Measurements from ENCODE around the gene RAB3IL1. TPM values are rescaled to one million over a fixed set of nuclear protein-coding genes. Genes with fewer than 3 reads are reported as not detected.

The RAB3IL1 gene
- total RNA-seq, 1 donor from 2014 or later = 10.8 TPM

GRCh38 chr11:61924064-61924455, 6.7 kb upstream of the RAB3IL1 start:
- intact Hi-C loops (cut with DNase I) = no loop called here
- DNase-seq (no peak), ATAC-seq (ENCODE audit: poor library complexity) (peak; percentile 23)

- intact Hi-C loops (cut with DNase I) = no loop called here
- ATAC-seq (ENCODE audit: poor library complexity) (peak; percentile 79), DNase-seq (peak; percentile 83)
These were observed 6.0 kb upstream of the RAB3IL1 start for GRCh38 chr11:61923166-61924063.

DNA sequence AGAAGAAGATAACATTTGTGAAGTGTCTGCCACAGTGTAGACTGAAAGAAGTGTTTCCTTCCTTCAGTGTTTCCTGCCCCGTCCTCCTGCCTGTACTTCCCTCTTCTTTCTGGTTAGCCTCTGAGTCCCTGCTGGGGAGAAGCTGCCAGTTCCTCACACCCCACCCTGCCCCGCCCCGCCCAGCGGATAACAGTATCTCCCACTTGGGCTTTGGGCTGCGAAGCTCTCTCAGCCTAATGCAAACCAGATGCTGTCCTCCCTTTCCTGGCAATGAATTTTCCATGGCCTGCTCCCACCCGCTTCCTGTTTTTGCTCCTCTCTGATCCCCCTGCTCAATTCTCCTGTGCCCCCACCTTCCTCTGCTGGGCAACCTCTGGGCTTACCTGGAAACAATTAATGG, 5.2 kb upstream of the RAB3IL1 start:
- ATAC-seq (ENCODE audit: poor library complexity) (peak; percentile 80), DNase-seq (peak; percentile 91)
- intact Hi-C loops (cut with DNase I) = no loop called here

DNA sequence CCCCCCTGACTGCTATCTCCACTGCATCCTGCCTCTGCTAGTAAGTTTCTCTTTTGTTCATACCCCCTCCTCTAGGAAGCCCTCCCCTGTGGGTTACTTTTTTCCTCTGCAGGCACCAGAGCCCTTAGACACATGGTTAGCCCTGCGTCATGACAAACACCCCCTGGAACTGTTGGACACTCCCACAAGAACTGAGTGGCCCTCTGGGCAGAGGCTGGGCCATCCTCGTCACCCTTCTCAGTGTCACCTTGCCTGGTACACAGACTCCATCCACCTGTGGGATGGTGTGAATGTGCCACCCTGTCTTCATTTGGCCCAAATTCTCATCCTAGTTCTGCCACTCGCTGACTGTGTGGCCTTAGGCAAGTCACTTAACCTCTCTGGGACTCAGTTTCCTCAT, 4.1 kb upstream of the RAB3IL1 start:
- DNase-seq (no peak), ATAC-seq (ENCODE audit: poor library complexity) (no peak)
- intact Hi-C loops (cut with DNase I) = no loop called here

DNA sequence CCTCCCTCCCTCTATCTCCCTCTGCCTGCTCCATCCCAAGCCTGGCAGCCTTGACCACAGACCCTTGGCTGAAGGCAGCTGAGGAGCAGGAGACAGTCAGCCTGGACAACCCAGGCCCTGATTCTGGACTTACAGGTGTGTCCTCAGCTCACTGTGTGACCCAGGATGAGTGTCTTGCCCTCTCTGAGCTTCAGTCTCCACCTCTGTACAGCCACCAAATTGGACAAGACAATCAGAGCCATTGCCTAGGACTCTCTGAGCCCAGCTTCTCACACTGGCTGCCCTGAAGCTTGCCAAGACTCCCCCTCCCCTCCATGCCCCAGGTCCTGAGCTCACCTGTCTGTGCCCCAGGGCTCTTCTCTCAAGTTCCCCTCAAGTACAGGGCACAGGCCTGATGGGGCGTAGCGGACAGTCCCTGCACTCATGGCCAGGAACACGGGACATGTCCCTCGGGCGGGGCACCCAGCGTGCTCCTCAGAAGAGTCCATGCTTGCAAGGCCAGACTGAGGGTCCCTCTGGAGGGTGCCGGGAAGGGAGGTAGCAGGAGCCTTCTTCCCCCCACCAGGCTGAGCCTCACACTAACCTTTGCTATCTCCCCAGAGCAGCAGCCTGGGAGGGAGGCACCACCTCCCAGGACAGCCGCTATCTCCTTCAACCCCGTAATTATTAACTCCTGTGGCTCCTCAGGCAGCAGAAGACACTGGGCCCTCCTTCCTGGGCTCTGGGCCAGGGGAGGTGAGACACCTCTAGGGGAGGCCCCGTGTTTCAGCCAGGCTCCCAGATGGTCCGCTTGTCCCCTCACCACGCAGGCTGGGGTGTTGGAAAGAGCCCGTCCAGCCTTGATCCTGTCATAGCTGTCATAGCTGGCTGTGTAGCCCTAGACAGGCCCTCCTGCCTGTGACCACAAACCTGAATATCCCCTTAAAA, 2.6 kb upstream of the RAB3IL1 start:
- intact Hi-C loops (cut with DNase I) = no loop called here
- DNase-seq (no peak), ATAC-seq (ENCODE audit: poor library complexity) (no peak)

DNA sequence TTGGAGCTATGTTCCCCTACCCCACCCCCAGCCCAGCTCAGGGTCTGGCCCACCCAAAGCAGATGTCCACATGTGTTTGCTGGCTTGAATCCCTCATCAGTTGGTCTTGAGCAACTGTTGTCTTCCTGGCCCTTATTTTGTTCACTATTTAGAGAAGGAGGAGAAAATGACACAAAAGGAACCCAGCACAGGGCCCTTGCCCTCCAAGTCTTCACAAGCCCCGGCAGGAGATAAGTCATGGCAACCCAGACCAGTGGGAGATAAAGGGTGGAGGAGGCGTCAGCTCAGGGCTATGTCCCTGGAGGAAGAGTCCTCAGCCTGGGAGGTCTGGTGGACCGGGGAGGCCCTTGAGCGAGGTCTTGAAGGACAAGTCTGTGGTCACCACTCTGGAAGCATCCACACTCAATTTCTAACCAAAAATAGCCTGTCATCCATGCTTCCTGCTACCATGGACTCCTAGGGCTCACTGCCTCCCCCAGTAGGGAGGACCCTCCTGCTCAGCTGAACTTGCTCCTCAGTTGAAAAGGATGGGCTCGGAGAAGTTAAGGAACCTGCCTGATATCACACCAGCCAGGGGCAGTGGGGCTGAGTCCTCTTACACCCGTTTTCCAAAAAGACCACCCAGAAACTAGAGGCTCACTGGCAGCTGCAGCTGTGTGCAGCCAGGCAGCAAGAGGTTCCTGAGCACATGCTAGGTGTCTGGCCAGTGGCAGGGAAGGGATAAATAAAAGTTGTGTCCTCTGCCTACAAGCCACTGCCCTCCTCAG, 1.8 kb upstream of the RAB3IL1 start:
- intact Hi-C loops (cut with DNase I) = no loop called here
- DNase-seq (peak; percentile 72), ATAC-seq (ENCODE audit: poor library complexity) (peak; percentile 7)

DNA sequence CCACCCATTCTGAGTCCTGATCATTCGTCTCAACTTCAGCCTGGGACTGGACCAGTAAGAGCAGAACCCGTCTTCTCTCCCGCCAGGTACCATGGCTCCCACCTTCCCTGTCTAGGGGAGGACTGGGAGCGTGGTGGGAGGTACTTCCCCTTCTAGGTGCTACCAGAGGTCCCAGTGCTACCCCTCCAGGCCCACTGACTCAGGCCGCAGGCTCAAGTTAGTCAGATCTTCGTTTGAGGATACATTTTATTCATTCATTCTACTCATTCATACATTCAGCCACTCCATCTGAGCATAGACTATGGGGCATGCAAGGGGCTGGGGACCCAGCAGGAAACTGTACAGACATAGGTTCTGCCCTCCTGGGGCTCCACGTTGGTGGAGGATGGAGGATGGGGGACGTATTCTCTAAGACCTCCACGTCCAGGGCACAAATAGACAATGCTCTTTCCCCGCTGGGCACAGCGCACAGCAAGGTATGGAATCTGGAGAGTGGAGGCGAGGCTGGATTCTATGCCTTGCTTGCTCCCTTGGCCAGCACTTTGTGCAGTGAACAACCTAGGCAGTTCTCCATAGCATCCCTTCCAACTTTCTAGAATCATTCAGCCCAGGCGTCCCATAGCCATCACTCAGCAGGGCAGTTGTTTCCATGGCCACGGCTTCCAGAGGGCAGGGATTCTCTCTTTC, 1.0 kb upstream of the RAB3IL1 start:
- intact Hi-C loops (cut with DNase I) = no loop called here
- ATAC-seq (ENCODE audit: poor library complexity) = no peak
- no peak for DNase-seq

DNA sequence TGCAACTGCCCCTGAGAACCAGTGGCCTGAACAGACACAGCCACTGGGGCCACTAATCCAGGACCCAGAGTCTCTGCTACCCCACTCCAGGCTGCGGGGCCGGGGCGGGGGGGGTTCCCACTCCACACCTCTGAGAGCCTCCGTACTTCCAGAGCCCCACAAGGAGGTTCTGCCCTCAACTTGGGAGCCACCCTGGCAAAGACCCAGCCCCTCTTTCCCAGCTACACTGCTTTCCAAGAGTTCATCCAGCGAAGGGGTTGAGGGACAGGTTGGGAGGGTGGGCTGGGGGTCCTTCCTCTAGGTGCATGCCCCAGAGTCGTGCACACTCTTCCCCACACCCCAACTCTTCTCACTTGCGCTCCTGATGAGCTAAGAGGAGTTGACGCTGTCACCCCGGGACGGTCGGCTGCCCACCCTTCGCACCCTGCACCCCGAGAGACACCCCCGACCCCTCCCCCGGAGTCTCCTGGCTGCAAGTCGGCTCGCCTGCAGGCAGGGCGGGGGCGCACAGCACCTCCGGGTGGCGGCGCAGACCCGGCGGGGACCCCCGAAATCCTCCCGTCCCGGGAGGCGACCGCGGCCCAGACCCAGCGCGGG, 531 bp downstream of the RAB3IL1 start:
- ATAC-seq (ENCODE audit: poor library complexity) (no peak), DNase-seq (no peak)
- intact Hi-C loops (cut with DNase I) = no loop called here

GRCh38 chr11:61914471-61915171, 2.7 kb downstream of the RAB3IL1 start:
- DNase-seq (no peak), ATAC-seq (ENCODE audit: poor library complexity) (no peak)
- intact Hi-C loops (cut with DNase I) = no loop called here

GRCh38 chr11:61913699-61914395, 3.5 kb downstream of the RAB3IL1 start:
- ATAC-seq (ENCODE audit: poor library complexity) (no peak), DNase-seq (no peak)
- intact Hi-C loops (cut with DNase I) = no loop called here

DNA sequence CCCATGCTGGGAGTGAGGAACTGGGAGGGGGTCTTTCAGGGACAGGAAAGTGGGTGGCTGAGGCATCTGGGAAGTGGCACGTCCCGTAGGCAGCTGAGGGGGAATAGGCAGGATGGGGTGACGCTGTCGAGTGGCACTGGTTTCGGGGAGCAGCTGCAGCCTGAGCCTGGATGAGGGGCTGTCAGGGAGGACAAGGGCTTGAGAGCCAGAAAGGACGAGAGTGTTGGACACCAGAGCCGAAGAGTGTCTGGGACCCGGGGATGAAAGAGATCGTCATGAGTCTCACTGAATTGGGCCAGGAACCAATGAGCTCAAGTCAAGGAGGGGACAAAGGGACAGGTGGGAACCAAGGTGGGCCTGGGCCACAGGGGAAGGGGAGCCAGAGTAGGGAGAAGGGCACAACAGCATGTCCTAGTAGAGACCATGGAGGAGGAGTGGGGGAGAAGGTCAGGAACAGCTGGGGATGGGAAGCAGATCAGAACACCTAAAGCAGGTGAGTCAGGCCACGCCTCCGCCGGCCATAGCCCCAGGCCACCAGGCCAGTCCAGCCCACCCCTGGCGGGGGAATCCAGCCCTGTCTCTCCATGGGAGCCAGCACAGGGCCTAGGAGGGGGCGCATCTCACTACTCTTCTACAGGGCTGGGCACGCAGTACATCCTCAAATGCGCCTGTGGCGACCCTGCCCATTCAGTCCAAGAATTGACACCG, 4.2 kb downstream of the RAB3IL1 start:
- DNase-seq = peak; percentile 33
- ATAC-seq (ENCODE audit: poor library complexity) = no peak
- intact Hi-C loops (cut with DNase I) = no loop called here

- ATAC-seq (ENCODE audit: poor library complexity) = peak; percentile 34
- DNase-seq = peak; percentile 56
- intact Hi-C loops (cut with DNase I) = no loop called here
These were observed 4.9 kb downstream of the RAB3IL1 start for GRCh38 chr11:61912530-61912898.

DNA sequence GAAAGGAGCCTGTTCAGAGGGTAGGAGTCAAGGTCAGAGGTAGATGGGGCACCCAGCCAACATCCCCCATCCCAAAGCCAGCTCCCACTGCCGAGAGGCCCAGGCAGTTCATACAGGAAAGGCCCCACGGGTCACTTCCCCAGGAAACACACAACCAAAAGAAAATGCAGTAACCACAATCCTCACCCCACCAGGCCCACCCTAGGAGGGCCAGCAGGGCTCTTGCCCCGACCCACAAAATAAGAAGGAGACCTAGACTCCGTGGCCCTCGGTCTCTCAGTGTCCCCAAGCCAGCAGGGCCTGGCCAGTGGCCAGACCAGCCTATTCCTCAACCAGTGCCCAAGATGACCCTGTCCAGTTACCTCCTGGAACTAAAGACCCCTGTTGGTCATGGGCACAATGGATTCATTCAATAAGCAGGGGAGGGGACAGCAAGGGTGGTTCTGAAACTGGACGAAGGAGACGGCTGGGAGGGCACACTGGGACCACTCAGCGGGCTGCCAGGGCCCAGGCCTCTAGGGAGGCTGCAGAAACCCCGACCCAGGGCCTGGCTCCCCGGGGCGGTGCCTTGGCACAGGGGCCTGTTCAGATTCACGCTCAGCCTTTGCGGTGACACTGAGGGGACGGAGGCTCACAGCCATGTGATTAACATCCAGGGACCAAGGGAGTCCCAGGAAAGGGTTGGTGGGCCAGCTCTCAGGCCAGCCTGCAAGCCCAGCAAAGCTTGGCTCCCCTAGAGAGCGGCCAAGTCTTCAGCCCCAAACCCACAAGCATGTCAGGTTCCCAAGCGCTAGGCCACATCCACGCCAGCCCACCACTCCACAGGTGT, 5.5 kb downstream of the RAB3IL1 start:
- DNase-seq (peak; percentile 44), ATAC-seq (ENCODE audit: poor library complexity) (no peak)
- intact Hi-C loops (cut with DNase I) = no loop called here

- intact Hi-C loops (cut with DNase I) = no loop called here
- no peak for DNase-seq
- ATAC-seq (ENCODE audit: poor library complexity) = no peak
These were observed 6.2 kb downstream of the RAB3IL1 start for GRCh38 chr11:61911128-61911700.

Data from Right ventricle myocardium superior (tissue), 1 donor.